Limb (tissue), 2 donors: Measurements from ENCODE around the gene ASB15.
"Not testable (repeated sequence)": the region's sequence is repeated elsewhere in the genome, so short reads cannot be mapped to it uniquely, and the experiment has no call there.

Experiments
- DNase-seq, 2 donors: peaks; one replicate each; pipeline ENCODE4 v3.0.0-alpha.2; 2016; ENCODE audit errors: extremely low spot score in 2 of 2

ASB15 gene

DNA sequence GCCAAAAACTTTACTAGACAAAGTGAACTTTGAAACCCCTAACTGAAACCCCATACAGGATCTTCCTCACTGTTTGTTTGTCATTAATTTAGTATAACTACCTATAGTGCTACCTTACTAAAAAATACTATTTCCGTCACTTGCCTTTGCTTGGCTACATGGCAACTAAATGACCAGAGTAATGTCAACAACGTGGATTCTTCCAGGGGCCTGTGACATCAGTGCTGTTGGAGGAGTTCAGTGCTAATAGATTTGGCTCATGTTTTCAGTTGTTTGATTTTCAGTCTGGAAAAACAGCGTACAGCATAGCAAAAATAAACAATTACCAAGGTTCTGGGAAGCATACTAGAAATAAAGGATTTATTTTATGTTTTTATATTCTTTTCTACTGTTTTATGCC is 3.0 kb upstream of the ASB15 start:
- no peak for DNase-seq

- DNase-seq = no peak
These were observed 1.9 kb upstream of the ASB15 start for GRCh38 chr7:123599766-123600165.

- DNase-seq = no peak
These were observed 745 bp upstream of the ASB15 start for GRCh38 chr7:123600876-123601275.

- DNase-seq = no peak
These were observed 1.0 kb downstream of the ASB15 start for GRCh38 chr7:123602648-123603047.

GRCh38 chr7:123604739-123605138 is 3.1 kb downstream of the ASB15 start:
- DNase-seq = no peak

DNA sequence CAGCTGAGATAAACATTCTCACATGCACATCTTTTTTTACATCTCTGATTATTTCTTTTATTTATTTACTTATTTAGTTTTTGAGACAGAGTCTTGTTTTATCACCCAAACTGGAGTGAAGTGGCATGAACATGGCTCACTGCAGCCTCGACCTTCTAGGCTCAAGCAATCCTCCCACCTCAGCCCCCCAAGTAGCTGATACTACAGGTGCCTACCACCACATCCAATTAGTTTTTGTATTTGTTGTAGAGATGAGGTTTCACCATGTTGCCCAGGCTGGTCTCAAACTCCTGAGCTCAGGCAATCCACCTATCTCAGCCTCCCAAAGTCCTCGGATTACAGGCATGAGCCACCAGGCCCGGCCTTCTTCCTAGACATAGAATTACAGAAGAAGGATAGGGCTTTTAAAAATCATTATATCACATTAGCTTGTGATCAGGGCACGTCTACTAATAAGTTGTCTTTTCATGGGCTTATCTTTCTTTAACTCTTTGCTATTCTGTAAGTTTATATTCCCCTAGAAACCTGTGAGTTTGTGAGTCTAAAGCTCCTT is 5.9 kb downstream of the ASB15 start:
- no peak for DNase-seq

DNA sequence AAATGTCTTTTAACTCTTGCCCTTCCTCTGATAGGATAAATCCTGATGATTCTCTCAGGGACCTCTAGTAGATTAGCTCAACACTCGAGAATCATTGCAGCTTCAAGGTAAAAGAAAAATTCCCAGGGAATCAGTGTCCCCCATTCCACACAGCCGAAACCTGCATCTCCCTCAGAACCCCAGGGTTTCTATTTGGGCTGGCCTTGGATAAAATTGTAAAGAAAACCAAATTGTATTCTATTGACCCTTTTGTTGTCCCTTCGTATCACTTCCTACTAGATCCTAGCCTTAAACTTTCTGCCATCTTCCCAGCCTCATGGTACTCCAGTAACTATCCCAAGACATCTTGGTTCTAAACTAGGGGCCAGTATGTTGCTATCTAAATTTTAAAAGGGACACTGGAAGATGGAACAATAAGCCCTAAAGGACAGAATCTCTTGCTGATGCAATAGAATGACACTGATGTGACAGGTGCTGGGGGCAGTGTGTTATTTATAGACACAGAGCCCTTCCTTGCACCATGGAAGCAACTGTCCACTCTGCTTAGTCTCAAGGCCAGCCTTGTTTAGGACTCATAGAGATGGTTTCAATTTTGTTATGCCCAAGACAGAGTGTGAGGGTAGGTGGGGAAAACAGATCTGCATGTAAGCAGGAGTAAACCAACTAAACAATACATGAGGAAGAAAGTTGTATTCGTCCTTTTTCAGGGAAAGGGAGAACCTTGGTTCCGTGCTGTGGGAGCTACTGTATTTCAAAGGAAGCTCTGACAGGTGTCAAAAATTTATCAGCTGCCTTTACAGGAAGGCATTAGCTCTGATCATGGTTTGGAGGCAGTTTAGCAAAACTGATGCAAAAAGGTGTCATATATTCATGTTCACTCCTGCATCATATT is 7.6 kb downstream of the ASB15 start:
- DNase-seq = no peak

DNA sequence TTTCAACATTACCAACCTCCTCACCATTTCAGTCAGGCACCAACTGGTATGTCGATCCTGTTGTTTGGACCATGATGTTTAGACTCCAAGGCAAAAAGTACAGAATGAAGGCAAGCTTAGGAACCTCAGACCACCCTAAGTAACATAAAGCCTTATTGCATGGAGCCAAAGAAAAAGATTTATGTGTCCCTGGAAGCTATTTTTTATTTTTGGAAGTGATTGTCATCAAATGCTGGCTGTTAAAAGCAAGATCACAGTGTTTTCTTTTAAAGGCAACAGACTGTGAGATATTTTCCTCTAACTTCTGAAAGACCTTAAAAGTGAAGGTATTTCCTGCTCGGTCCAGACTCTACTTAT is 8.2 kb downstream of the ASB15 start:
- no peak for DNase-seq

DNA sequence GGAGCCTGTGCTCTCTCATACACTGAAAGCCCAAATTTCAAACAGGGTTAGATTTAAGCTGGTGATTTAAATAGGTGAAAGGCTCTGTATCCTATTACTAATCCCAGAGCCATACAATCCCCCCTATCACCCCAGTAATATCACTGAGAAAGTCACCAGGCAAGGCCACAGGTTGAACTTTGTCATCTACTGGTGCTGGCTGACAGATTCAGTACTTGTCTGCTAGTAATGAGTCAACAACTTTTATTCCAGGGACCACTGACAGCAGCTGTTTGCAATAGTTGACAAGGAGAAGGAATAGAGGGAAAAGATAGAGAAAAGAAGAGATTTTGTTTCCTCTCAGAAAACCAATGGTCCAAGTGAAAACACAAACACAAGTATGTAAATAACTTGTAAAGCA is 10.4 kb downstream of the ASB15 start:
- no peak for DNase-seq

- no peak for DNase-seq
These were observed 13.7 kb downstream of the ASB15 start for GRCh38 chr7:123615344-123615743.

- DNase-seq = no peak
These were observed 14.6 kb downstream of the ASB15 start for GRCh38 chr7:123616223-123616622.

DNA sequence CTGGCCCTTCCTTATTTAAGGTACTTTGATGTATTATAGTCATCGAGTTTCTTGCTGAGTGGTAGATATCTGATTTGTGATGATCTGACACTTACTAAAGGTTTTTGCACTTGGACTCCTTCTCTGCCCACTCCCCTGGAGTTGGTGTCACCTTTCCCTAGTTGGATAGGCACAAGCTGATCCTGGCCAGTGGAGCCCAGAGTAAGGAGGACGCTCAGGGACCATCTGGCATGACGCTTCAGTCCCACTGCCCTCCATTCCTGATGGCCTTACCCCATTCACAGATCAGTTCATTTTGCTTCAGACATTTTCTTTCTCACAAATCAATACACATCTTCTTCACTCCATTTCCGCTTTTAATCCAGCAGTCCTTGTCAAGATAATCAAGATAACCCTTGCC is 20.1 kb downstream of the ASB15 start:
- DNase-seq = no peak

DNA sequence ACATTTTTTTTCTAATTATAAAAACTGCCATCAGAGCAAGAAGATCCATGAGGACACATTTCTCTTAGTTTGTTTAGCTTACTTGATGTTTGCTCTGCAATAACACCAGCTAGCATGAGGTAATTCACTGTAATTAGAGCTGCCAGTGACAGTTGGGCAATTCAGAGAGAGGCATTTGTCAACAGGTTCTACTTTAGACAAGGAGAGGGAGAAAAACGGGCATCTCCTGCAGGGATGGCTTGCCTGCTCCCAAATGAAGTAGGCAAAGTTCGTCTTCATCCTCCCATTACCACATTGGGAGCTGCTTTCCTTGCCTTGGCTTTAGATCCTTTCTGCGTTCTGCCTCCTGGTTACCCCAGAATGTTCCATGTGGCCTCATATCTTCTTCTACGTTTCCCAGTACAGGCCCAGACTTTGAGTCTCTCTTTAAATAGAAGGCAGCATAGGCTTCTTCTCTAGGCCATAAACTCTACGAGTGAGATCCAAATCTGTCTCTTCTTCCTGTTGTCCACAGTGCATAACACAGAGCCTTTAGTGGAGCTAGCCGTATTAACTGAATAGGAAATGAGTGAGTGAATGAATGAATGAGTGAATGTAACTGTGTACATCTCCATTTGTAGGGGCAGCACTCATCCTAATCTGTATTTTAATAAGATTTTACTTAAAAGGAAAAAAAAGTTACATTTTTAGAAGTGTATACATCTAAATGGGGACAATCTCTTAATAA is 21.2 kb downstream of the ASB15 start:
- DNase-seq = no peak

- no peak for DNase-seq
These were observed 23.0 kb downstream of the ASB15 start for GRCh38 chr7:123624527-123625183.

DNA sequence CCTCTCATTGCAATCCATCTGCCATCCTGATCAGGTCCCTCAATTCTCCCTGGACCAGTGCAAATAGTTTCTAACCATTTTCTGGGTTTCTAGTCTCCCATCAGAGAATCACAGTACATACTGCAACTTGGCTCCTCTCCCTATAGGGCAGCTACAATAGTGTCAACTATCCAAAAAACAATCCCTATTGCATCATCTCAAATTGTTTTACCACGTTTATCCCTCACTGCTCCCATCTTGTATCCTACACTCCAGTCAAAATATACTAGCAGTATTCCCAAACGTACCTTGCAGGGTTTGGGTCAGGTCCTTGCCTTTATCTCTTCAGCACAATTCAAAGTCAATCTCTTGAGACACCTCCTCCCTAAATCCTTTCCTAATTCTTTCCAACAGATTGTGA is 23.6 kb downstream of the ASB15 start:
- no peak for DNase-seq

GRCh38 chr7:123627851-123628250 is 26.2 kb downstream of the ASB15 start:
- no peak for DNase-seq

DNA sequence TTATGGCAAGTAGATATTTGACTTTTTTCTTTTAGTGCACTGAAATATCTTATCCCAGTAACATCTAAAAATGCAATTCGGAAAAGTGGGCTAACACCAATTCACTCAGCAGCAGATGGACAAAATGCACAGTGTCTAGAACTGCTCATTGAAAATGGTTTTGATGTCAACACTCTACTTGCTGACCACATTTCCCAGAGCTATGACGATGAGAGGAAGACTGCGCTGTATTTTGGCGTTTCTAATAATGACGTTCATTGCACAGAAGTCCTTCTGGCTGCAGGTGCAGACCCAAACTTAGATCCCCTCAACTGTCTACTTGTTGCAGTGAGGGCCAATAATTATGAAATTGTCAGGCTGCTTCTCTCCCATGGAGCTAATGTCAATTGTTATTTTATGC is 27.2 kb downstream of the ASB15 start:
- no peak for DNase-seq

DNA sequence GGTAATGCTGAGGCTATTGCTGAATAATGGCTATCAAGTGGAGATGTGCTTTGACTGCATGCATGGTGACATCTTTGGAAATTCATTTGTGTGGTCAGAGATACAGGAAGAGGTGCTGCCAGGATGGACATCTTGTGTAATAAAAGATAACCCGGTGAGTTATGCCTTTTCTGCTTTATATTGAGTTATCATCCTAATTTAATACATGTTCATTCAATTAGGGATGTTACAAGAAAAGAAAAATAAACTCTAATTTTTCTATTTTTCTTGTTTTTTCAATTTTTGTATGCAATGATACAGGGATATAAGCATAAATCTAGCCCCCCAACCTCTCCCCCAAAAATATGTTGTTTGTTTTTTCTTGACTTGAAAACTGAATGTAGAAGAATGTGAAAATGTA is 27.7 kb downstream of the ASB15 start:
- no peak for DNase-seq

DNA sequence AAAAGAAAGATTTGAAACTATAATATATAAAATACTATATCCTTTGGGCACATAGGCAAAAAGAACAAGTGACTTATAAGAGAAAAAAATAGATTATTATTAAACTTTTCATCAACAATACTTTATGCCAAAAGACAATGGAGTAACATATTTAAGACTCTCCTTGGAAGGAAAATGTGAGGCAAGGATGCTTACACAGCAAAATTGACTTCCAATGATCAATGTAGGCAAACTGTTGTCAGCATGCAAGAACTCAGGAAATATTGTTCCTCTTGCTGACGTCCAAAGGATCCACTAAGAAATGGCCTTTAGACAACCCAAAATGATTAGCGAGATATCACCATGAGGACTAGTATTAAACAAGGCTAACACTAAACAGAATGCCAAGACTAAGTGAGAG is 31.2 kb downstream of the ASB15 start:
- DNase-seq = no peak

- DNase-seq = no peak
These were observed 31.9 kb downstream of the ASB15 start for GRCh38 chr7:123633553-123633952.

- not testable (repeated sequence) for DNase-seq
These were observed 32.5 kb downstream of the ASB15 start for GRCh38 chr7:123634011-123634573.
